SK-N-SH treated with all-trans-retinoic acid at 6 μM for 48 hours (cell line): Measurements from ENCODE around the gene POLR2E.

Experiments
- ARNTL ChIP-seq: fragments of 450-650 bp; formaldehyde crosslinking; IDR thresholded peaks from 2 replicates; pipeline ENCODE4 v1.5.0; 2020; ENCODE audit warnings: low read depth, mild to moderate bottlenecking, moderate library complexity, borderline replicate concordance
- BACH2 ChIP-seq: fragments of 250-450 bp; sonication (Bioruptor Pico); IDR thresholded peaks from 2 replicates; pipeline ENCODE4 v1.9.0; 2021; ENCODE audit warnings: mild to moderate bottlenecking, borderline replicate concordance
- ESRRG ChIP-seq: fragments of 250-450 bp; sonication (Bioruptor Pico); IDR thresholded peaks from 2 replicates; pipeline ENCODE4 v1.6.1; 2021; ENCODE audit warnings: mild to moderate bottlenecking
- GLIS3 ChIP-seq: fragments of 250-450 bp; sonication (Bioruptor Pico); IDR thresholded peaks from 2 replicates; pipeline ENCODE4 v1.5.0; 2020; ENCODE audit warnings: mild to moderate bottlenecking, moderate library complexity
- PATZ1 ChIP-seq: fragments of 250-450 bp; sonication (Bioruptor Pico); IDR thresholded peaks from 2 replicates; pipeline ENCODE4 v1.8.0; 2020; ENCODE audit warnings: mild to moderate bottlenecking, moderate library complexity, borderline replicate concordance
- POU6F1 ChIP-seq: fragments of 250-450 bp; sonication (Bioruptor Pico); IDR thresholded peaks from 2 replicates; pipeline ENCODE4 v1.8.0; 2021; ENCODE audit warnings: low read depth, mild to moderate bottlenecking, moderate library complexity, borderline replicate concordance
- RARB ChIP-seq: fragments of 250-450 bp; sonication (Bioruptor Pico); IDR thresholded peaks from 2 replicates; pipeline ENCODE4 v1.8.0; 2021; ENCODE audit warnings: mild to moderate bottlenecking, moderate library complexity
- TCF4 ChIP-seq: fragments of 250-450 bp; sonication (Bioruptor Pico); IDR thresholded peaks from 2 replicates; pipeline ENCODE4 v1.8.0; 2021; ENCODE audit warnings: mild to moderate bottlenecking, moderate library complexity, borderline replicate concordance
- ZFP3 ChIP-seq: fragments of 250-450 bp; sonication (Bioruptor Pico); IDR thresholded peaks from 2 replicates; pipeline ENCODE4 v1.5.0; 2020; ENCODE audit warnings: mild to moderate bottlenecking, moderate library complexity
- ZFP30 ChIP-seq: fragments of 450-650 bp; formaldehyde crosslinking; IDR thresholded peaks from 2 replicates; pipeline ENCODE4 v1.5.0; 2022; ENCODE audit warnings: mild to moderate bottlenecking, moderate library complexity
- ZNF70 ChIP-seq: fragments of 450-650 bp; formaldehyde crosslinking; IDR thresholded peaks from 2 replicates; pipeline ENCODE4 v1.5.0; 2020; ENCODE audit warnings: mild to moderate bottlenecking, moderate library complexity
- TF ChIP-seq, protein P1 (sequence below): fragments of 250-450 bp; sonication (Bioruptor Pico); IDR thresholded peaks from 2 replicates; pipeline ENCODE4 v1.5.1; 2020; ENCODE audit warnings: low read depth, mild to moderate bottlenecking, moderate library complexity
- TF ChIP-seq, protein P2 (sequence below): fragments of 250-450 bp; sonication (Bioruptor Pico); IDR thresholded peaks from 2 replicates; pipeline ENCODE4 v1.5.1; 2021; ENCODE audit warnings: mild to moderate bottlenecking, moderate library complexity

DNA sequence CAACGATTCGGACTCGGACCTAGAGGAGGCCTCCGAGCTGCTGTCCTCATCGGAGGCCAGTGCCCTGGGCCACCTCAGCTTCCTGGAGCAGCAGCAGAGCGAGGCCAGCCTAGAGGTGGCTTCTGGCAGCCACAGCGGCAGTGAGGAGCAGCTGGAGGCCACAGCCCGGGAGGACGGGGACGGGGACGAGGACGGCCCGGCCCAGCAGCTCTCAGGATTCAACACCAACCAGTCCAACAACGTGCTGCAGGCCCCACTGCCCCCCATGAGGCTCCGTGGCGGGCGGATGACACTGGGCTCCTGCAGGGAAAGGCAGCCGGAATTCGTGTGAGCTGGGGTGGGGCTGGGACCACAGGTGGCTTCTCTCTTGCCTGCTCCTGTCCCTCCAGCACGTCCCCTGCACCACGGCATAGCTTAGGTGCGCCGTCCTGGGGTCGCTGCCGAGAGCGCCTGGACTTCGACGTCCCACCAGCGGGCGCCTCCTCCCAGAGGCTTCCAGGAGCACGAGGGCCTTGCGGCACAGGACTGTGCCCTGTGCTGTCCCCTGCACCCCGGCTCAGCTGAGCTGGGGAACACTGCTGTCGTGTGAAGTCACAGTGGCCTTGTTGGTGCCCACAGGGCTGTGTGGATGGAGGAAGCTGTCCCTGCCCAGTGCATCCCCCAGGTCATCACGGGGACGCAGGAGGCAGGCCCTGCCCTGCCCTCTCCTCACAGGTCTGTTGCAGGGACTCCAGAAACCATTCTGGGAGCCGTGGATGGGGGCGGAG, 9.3 kb downstream of the POLR2E start:
- TF ChIP-seq ESRRG (CRISPR knock-in tag): no peak
- TF ChIP-seq, protein P1, sequence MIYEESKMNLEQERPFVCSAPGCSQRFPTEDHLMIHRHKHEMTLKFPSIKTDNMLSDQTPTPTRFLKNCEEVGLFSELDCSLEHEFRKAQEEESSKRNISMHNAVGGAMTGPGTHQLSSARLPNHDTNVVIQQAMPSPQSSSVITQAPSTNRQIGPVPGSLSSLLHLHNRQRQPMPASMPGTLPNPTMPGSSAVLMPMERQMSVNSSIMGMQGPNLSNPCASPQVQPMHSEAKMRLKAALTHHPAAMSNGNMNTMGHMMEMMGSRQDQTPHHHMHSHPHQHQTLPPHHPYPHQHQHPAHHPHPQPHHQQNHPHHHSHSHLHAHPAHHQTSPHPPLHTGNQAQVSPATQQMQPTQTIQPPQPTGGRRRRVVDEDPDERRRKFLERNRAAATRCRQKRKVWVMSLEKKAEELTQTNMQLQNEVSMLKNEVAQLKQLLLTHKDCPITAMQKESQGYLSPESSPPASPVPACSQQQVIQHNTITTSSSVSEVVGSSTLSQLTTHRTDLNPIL: no peak
- no peak for TF ChIP-seq ZNF70 (CRISPR knock-in tag)
- TF ChIP-seq ZFP3: no peak
- no peak for TF ChIP-seq BACH2
- TF ChIP-seq ARNTL (CRISPR knock-in tag): no peak
- TF ChIP-seq GLIS3 (CRISPR knock-in tag): no peak
- no peak for TF ChIP-seq PATZ1 (CRISPR knock-in tag)
- no peak for TF ChIP-seq ZFP30 (CRISPR knock-in tag)
- TF ChIP-seq TCF4: no peak
- TF ChIP-seq POU6F1: no peak
- no peak for TF ChIP-seq RARB (CRISPR knock-in tag)
- TF ChIP-seq, protein P2, sequence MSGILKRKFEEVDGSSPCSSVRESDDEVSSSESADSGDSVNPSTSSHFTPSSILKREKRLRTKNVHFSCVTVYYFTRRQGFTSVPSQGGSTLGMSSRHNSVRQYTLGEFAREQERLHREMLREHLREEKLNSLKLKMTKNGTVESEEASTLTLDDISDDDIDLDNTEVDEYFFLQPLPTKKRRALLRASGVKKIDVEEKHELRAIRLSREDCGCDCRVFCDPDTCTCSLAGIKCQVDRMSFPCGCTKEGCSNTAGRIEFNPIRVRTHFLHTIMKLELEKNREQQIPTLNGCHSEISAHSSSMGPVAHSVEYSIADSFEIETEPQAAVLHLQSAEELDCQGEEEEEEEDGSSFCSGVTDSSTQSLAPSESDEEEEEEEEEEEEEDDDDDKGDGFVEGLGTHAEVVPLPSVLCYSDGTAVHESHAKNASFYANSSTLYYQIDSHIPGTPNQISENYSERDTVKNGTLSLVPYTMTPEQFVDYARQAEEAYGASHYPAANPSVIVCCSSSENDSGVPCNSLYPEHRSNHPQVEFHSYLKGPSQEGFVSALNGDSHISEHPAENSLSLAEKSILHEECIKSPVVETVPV (CRISPR knock-in tag): no peak
